GM23248 (cell line): ENCODE data around the gene MRPL9. TPM values are rescaled to one million over a fixed set of nuclear protein-coding genes. Genes with fewer than 3 reads are reported as not detected.

ENCODE experiments used
- DNase-seq: peaks from one replicate; pipeline ENCODE4 v3.0.0-alpha.2; 2015
- H2AFZ ChIP-seq: fragments of 200-600 bp; sonication (generic); 2 replicates; pipeline ENCODE4 v1.6.1; 2016; ENCODE audit warnings: antibody characterized with exemption
- H3F3A ChIP-seq: fragments of 200-600 bp; sonication (generic); 2 replicates; pipeline ENCODE4 v1.6.1; 2016; ENCODE audit warnings: mild to moderate bottlenecking, antibody characterized with exemption, mixed run types; ENCODE audit not compliant: insufficient read depth
- H3K27ac ChIP-seq: fragments of 200-600 bp; sonication (generic); 2 replicates; pipeline ENCODE4 v1.5.1; 2016; ENCODE audit warnings: mild to moderate bottlenecking
- H3K27me3 ChIP-seq: fragments of 200-600 bp; sonication (generic); replicated peaks from 2 replicates; pipeline ENCODE4 v1.6.1; 2016; ENCODE audit warnings: mild to moderate bottlenecking; ENCODE audit not compliant: insufficient read depth
- H3K36me3 ChIP-seq: fragments of 200-600 bp; sonication (generic); 2 replicates; pipeline ENCODE4 v1.6.1; 2016; ENCODE audit warnings: low read depth, mild to moderate bottlenecking
- H3K4me1 ChIP-seq: fragments of 200-600 bp; sonication (generic); 2 replicates; pipeline ENCODE4 v1.6.1; 2016; ENCODE audit warnings: mild to moderate bottlenecking; ENCODE audit not compliant: insufficient read depth
- H3K4me2 ChIP-seq: fragments of 200-600 bp; sonication (generic); one replicate; pipeline ENCODE4 v1.6.1; 2016; ENCODE audit warnings: mild to moderate bottlenecking; ENCODE audit not compliant: unreplicated experiment
- H3K4me3 ChIP-seq: fragments of 200-600 bp; sonication (generic); 2 replicates; pipeline ENCODE4 v1.5.1; 2016; ENCODE audit warnings: mild to moderate bottlenecking
- H3K79me2 ChIP-seq: fragments of 200-600 bp; sonication (generic); 2 replicates; pipeline ENCODE4 v1.6.1; 2016; ENCODE audit warnings: mild to moderate bottlenecking; ENCODE audit not compliant: insufficient read depth
- H3K9ac ChIP-seq: fragments of 200-600 bp; sonication (generic); 2 replicates; pipeline ENCODE4 v1.6.1; 2016; ENCODE audit warnings: mild to moderate bottlenecking
- H3K9me2 ChIP-seq: fragments of 200-600 bp; sonication (generic); 2 replicates; pipeline ENCODE4 v1.6.1; 2016; ENCODE audit warnings: mixed run types, mild to moderate bottlenecking, moderate library complexity; ENCODE audit not compliant: insufficient read depth
- H3K9me3 ChIP-seq: fragments of 200-600 bp; sonication (generic); one replicate; pipeline ENCODE4 v1.6.1; 2017; ENCODE audit warnings: low read depth
- H4K20me1 ChIP-seq: fragments of 200-600 bp; sonication (generic); 2 replicates; pipeline ENCODE4 v1.6.0; 2016; ENCODE audit not compliant: insufficient read depth
- EZH2 ChIP-seq: fragments of 200-600 bp; sonication (generic); IDR thresholded peaks from 2 replicates; pipeline ENCODE4 v1.6.1; 2018; ENCODE audit warnings: antibody characterized with exemption, mild to moderate bottlenecking; ENCODE audit not compliant: insufficient read depth, poor library complexity, severe bottlenecking
- EZH2phosphoT487 ChIP-seq: fragments of 200-600 bp; sonication (generic); IDR thresholded peaks from 2 replicates; pipeline ENCODE4 v1.6.1; 2018; ENCODE audit warnings: antibody characterized with exemption, moderate library complexity, mild to moderate bottlenecking, low read depth; ENCODE audit not compliant: insufficient read depth
- WGBS, 2 experiments: methylation state at CpG; one replicate each; pipeline ENCODE4 v1.1.6; 2015 to 2017; ENCODE audit warnings: low lambda C conversion rate in 2 of 2, low coverage in 1 of 2; ENCODE audit errors: missing lambda C conversion rate in 2 of 2; 5-methylcytosine and 5-hydroxymethylcytosine counted together
- in situ Hi-C: fragments of 300-500 bp; cut with MboI; formaldehyde crosslinking; loops from 2 replicates; pipeline ENCODE4 v1.15.0; 2020
- polyA plus RNA-seq: library from polyadenylated mRNA; unstranded; fragments of >200 nt; fragmentation: Nextera tagmentation; extraction: Ambion mirVana; gene quantifications from 2 replicates; pipeline ENCODE4 v1.2.1, GENCODE V29; 2016
- total RNA-seq: library from RNA; depleted of rRNA; stranded (reverse); fragments of >200 nt; shearing (Covaris generic); gene quantifications from 2 replicates; pipeline ENCODE4 v1.2.3, GENCODE V29; 2014

The MRPL9 gene
- total and polyA plus RNA-seq, 2 experiments from 2014 or later = 62.1 to 74.9 TPM

- no peak for DNase-seq
- Histone ChIP-seq H3K9me3 (no peaks in the 10 kb centered on the region), H3K27me3 (peaks cover 28% of the 10 kb centered on the region), H3F3A (no peaks in the 10 kb centered on the region), H3K4me1 (0 out of 2 replicates have a peak, but pooled peaks cover 8% of the 10 kb centered on the region), H3K27ac (no peak overlapping the region), H3K36me3 (no peaks in the 10 kb centered on the region), H3K79me2 (no peaks in the 10 kb centered on the region), H3K9ac (no peak overlapping the region), H3K9me2 (no peaks in the 10 kb centered on the region), H4K20me1 (no peaks in the 10 kb centered on the region), H2AFZ (no peak overlapping the region), H3K4me2 (no peak overlapping the region), H3K4me3 (no peak overlapping the region)
- in situ Hi-C loops = no loop called here
- TF ChIP-seq EZH2phosphoT487 (no peak), EZH2 (no peak)
- 38 to 50% methylated on average over 1 of the region's 1 CpG for WGBS, 2 experiments
Measured at GRCh38 chr1:151807766-151808165, 44.5 kb upstream of the MRPL9 start.

- no peaks in the 10 kb centered on the region for H4K20me1 ChIP-seq
- no peaks in the 10 kb centered on the region for H3K36me3 ChIP-seq
- no peaks in the 10 kb centered on the region for H3K9me3 ChIP-seq
- TF ChIP-seq EZH2 = no peak
- TF ChIP-seq EZH2phosphoT487 = no peak
- 0 out of 2 replicates have a peak, but pooled peaks cover 8% of the 10 kb centered on the region for H3K4me1 ChIP-seq
- WGBS, 2 experiments = 46 to 57% methylated on average over 4 to 5 of the region's 5 CpGs
- in situ Hi-C loops = no loop called here
- no peaks in the 10 kb centered on the region for H3K79me2 ChIP-seq
- no peak overlapping the region for H2AFZ ChIP-seq
- H3F3A ChIP-seq = no peaks in the 10 kb centered on the region
- no peak overlapping the region for H3K4me2 ChIP-seq
- no peaks in the 10 kb centered on the region for H3K9me2 ChIP-seq
- peaks cover 33% of the 10 kb centered on the region for H3K27me3 ChIP-seq
- no peak for DNase-seq
- H3K9ac ChIP-seq = no peak overlapping the region
- no peak overlapping the region for H3K4me3 ChIP-seq
- no peak overlapping the region for H3K27ac ChIP-seq
Measured at GRCh38 chr1:151807131-151807530, 43.8 kb upstream of the MRPL9 start.

GRCh38 chr1:151806170-151806569 lies 42.9 kb upstream of the MRPL9 start:
- no peak overlapping the region for H3K27ac ChIP-seq
- no peak overlapping the region for H3K4me3 ChIP-seq
- H3K4me2 ChIP-seq = no peak overlapping the region
- 0 out of 2 replicates have a peak, but pooled peaks cover 4% of the 10 kb centered on the region for H3K4me1 ChIP-seq
- no peak for TF ChIP-seq EZH2
- no peaks in the 10 kb centered on the region for H3K79me2 ChIP-seq
- in situ Hi-C loops = no loop called here
- no peak overlapping the region for H2AFZ ChIP-seq
- H3F3A ChIP-seq = no peaks in the 10 kb centered on the region
- peaks cover 36% of the 10 kb centered on the region for H3K27me3 ChIP-seq
- H4K20me1 ChIP-seq = no peaks in the 10 kb centered on the region
- no peaks in the 10 kb centered on the region for H3K9me3 ChIP-seq
- H3K9ac ChIP-seq = no peak overlapping the region
- no peak for DNase-seq
- H3K9me2 ChIP-seq = no peaks in the 10 kb centered on the region
- no peaks in the 10 kb centered on the region for H3K36me3 ChIP-seq
- WGBS, 2 experiments = 73 to 74% methylated on average over 6 to 7 of the region's 7 CpGs

GRCh38 chr1:151805066-151805820 lies 41.9 kb upstream of the MRPL9 start, which contains the start of gene LINGO4:
LINGO4 (minus strand) TSS chr1:151805419; CDS start chr1:151802704, 2,715 bp downstream.
- Histone ChIP-seq H3K4me3 (no peak within 1 kb of the TSS), H2AFZ (no peak within 1 kb of the TSS), H3K4me1 (no peaks in the 10 kb centered on the region), H3K36me3 (no peaks in the 10 kb centered on the region), H3K27me3 (peaks cover 36% of the 10 kb centered on the region), H3F3A (no peaks in the 10 kb centered on the region), H3K4me2 (no peak within 1 kb of the TSS), H3K27ac (no peak within 1 kb of the TSS), H3K79me2 (no peaks in the 10 kb centered on the region), H3K9me2 (no peaks in the 10 kb centered on the region), H3K9ac (no peak within 1 kb of the TSS), H4K20me1 (no peaks in the 10 kb centered on the region), H3K9me3 (no peaks in the 10 kb centered on the region)
- 47 to 52% methylated on average over 11 to 12 of the region's 12 CpGs for whole genome bisulfite sequencing, 2 experiments
- in situ Hi-C loops = no loop called here
- TF ChIP-seq EZH2 = no peak
- no peak for TF ChIP-seq EZH2phosphoT487
- DNase-seq = no peak

- H3K4me2 ChIP-seq = no peak overlapping the region
- H3K79me2 ChIP-seq = no peaks in the 10 kb centered on the region
- H3F3A ChIP-seq = no peaks in the 10 kb centered on the region
- no peaks in the 10 kb centered on the region for H3K9me3 ChIP-seq
- H2AFZ ChIP-seq = no peak overlapping the region
- 88 to 100% methylated on average over 3 of the region's 3 CpGs for WGBS, 2 experiments
- H3K27me3 ChIP-seq = peaks cover 46% of the 10 kb centered on the region
- H3K36me3 ChIP-seq = no peaks in the 10 kb centered on the region
- no peak overlapping the region for H3K27ac ChIP-seq
- TF ChIP-seq EZH2 (no peak), EZH2phosphoT487 (no peak)
- no peaks in the 10 kb centered on the region for H4K20me1 ChIP-seq
- H3K4me1 ChIP-seq = no peaks in the 10 kb centered on the region
- H3K4me3 ChIP-seq = no peak overlapping the region
- in situ Hi-C loops = no loop called here
- no peak for DNase-seq
- no peak overlapping the region for H3K9ac ChIP-seq
- H3K9me2 ChIP-seq = no peaks in the 10 kb centered on the region
Measured at GRCh38 chr1:151803915-151804314, 40.6 kb upstream of the MRPL9 start.
